A673 (cell line): ENCODE results near the gene ASB15. TPM values are rescaled to one million over a fixed set of nuclear protein-coding genes. Genes with fewer than 3 reads are reported as not detected.

Experiments used
- BruUV-seq: library from RNA; stranded (reverse); fragments of 400-500 nt; replicated peaks from 2 replicates; lab custom pipeline; 2021; lab: Mats Ljungman, UMichigan
- CTCF ChIA-PET: fragments of 300-600 bp; sonication (Branson Sonifier 250); formaldehyde crosslinking; loops from one replicate; lab custom pipeline; 2022; ENCODE audit warnings: antibody characterized with exemption; lab: Charles Lee
- POLR2A ChIA-PET: fragments of 300-600 bp; sonication (Branson Sonifier 250); formaldehyde crosslinking; loops from one replicate; lab custom pipeline; 2022; ENCODE audit warnings: antibody characterized with exemption; ENCODE audit not compliant: low non-redundant PET; lab: Charles Lee
- DNase-seq: peaks from one replicate; pipeline ENCODE4 v3.0.0-alpha.2; 2015; ENCODE audit warnings: low spot score
- H3K27ac ChIP-seq: fragments of 200-600 bp; sonication (generic); 2 replicates; pipeline ENCODE4 v1.5.1; 2016; ENCODE audit warnings: mixed run types, low read depth, mild to moderate bottlenecking, mixed read lengths, antibody characterized with exemption, low read length; ENCODE audit not compliant: poor library complexity, severe bottlenecking
- H3K27me3 ChIP-seq: fragments of 200-600 bp; sonication (generic); replicated peaks from 2 replicates; pipeline ENCODE4 v1.6.1; 2017; ENCODE audit warnings: mixed run types, low read depth, mild to moderate bottlenecking, mixed read lengths, antibody characterized with exemption, low read length; ENCODE audit not compliant: insufficient read depth, poor library complexity
- H3K36me3 ChIP-seq: fragments of 200-600 bp; sonication (generic); 2 replicates; pipeline ENCODE4 v1.6.1; 2016; ENCODE audit warnings: mixed run types, mild to moderate bottlenecking, mixed read lengths, antibody characterized with exemption, low read length; ENCODE audit not compliant: insufficient read depth, poor library complexity, severe bottlenecking
- H3K4me1 ChIP-seq: fragments of 200-600 bp; sonication (generic); 2 replicates; pipeline ENCODE4 v1.6.1; 2017; ENCODE audit warnings: mixed run types, mild to moderate bottlenecking, mixed read lengths, antibody characterized with exemption, low read length; ENCODE audit not compliant: insufficient read depth, poor library complexity, severe bottlenecking
- H3K4me3 ChIP-seq: fragments of 200-600 bp; sonication (generic); 2 replicates; pipeline ENCODE4 v1.5.1; 2016; ENCODE audit warnings: low read depth, mixed run types, mild to moderate bottlenecking, mixed read lengths, low read length; ENCODE audit not compliant: poor library complexity, severe bottlenecking
- H3K9me3 ChIP-seq: fragments of 200-600 bp; sonication (generic); 2 replicates; pipeline ENCODE4 v1.6.1; 2016; ENCODE audit warnings: mixed run types, low read depth, mild to moderate bottlenecking, mixed read lengths, antibody characterized with exemption, low read length; ENCODE audit not compliant: poor library complexity, severe bottlenecking
- EZH2 ChIP-seq: fragments of 200-600 bp; sonication (generic); IDR thresholded peaks from 2 replicates; pipeline ENCODE4 v1.6.1; 2017; ENCODE audit warnings: borderline replicate concordance, low read depth, mild to moderate bottlenecking, mixed read lengths, antibody characterized with exemption, low read length; ENCODE audit not compliant: poor library complexity, severe bottlenecking
- intact Hi-C: fragments of 100-400 bp; cut with micrococcal nuclease; formaldehyde crosslinking; loops from one replicate; pipeline ENCODE4 v1.10.0; 2022; ENCODE audit not compliant: unreplicated experiment
- total RNA-seq: library from RNA; stranded (reverse); gene quantifications from 2 replicates; pipeline ENCODE4 v1.2.3, GENCODE V29; 2021
- TF ChIP-seq, protein P1 (sequence below): fragments of 300-800, 200-600 bp; sonication (generic); conservative IDR thresholded peaks from 2 replicates; pipeline ENCODE4 v1.5.1; 2017; ENCODE audit warnings: low read depth, mild to moderate bottlenecking, antibody characterized with exemption, low read length, moderate library complexity, mixed read lengths

Gene ASB15
- total RNA-seq, 1 experiment from 2014 or later = not detected

DNA sequence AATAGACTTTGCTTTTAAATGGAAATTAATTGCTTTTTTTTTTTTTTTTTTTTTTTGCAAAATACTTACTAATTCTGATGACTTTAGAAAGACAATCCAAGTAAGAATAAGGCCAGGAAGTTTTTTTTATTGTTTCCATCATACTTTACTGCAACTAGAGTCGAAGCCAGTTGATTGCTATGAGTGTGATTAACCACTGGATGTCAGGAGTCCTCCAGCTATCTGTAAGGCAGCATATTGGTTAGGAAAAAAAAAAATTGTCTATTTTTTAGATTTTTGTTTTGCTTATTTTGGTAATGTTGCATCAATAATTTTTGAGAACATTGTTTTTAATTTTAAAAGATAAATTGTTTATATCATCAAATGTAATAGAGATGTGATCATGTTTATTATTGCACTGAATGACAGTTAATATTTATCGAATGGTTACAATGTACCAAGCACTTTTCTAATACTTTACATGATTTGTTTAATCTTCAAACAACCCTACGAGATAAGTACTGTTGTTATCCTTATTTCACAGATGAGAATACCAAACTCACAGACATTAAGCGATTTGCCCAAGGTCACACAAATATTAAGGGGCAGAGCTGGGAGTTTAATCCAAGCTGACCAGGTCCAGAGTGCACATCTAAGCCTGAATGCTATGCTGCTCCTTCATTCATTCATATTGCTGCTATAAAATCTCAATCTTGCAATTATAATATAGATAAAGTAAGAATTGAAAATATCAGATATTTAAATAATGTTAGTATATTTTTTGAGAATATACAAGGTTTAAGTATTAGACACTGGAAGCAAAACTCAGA is 34.1 kb downstream of the ASB15 start:
- Histone ChIP-seq H3K27me3 (no peaks in the 10 kb centered on the region), H3K36me3 (no peaks in the 10 kb centered on the region), H3K9me3 (no peaks in the 10 kb centered on the region), H3K27ac (no peak overlapping the region), H3K4me1 (no peaks in the 10 kb centered on the region), H3K4me3 (no peak overlapping the region)
- ChIA-PET CTCF (interaction anchor here (0.7 to 1.4 kb wide), 3 partner anchors 47 to 281 kb away, joined by 5 to 8 read pairs (median 8); no protein-coding TSS in a partner anchor), POLR2A (no interaction called here)
- DNase-seq = peak; percentile 54
- no TSS peak for BruUV-seq
- no peak for TF ChIP-seq EZH2
- TF ChIP-seq, protein P1, sequence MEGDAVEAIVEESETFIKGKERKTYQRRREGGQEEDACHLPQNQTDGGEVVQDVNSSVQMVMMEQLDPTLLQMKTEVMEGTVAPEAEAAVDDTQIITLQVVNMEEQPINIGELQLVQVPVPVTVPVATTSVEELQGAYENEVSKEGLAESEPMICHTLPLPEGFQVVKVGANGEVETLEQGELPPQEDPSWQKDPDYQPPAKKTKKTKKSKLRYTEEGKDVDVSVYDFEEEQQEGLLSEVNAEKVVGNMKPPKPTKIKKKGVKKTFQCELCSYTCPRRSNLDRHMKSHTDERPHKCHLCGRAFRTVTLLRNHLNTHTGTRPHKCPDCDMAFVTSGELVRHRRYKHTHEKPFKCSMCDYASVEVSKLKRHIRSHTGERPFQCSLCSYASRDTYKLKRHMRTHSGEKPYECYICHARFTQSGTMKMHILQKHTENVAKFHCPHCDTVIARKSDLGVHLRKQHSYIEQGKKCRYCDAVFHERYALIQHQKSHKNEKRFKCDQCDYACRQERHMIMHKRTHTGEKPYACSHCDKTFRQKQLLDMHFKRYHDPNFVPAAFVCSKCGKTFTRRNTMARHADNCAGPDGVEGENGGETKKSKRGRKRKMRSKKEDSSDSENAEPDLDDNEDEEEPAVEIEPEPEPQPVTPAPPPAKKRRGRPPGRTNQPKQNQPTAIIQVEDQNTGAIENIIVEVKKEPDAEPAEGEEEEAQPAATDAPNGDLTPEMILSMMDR = peak; percentile 76
- intact Hi-C loops = loop anchor here (1.0 to 5.0 kb wide), 3 partner anchors 66 to 229 kb away; no protein-coding TSS in a partner anchor

- Histone ChIP-seq H3K27me3 (no peaks in the 10 kb centered on the region), H3K27ac (no peak overlapping the region), H3K9me3 (no peaks in the 10 kb centered on the region), H3K36me3 (no peaks in the 10 kb centered on the region), H3K4me3 (no peak overlapping the region), H3K4me1 (no peaks in the 10 kb centered on the region)
- ChIA-PET CTCF (interaction anchor here (0.6 kb wide), 1 partner anchor 27 kb away, joined by 3 read pairs; no protein-coding TSS in a partner anchor), POLR2A (interaction anchor here (0.6 kb wide), 1 partner anchor 16 kb away, joined by 3 read pairs; no protein-coding TSS in a partner anchor)
- no TSS peak for BruUV-seq
- intact Hi-C loops = loop anchor here (2.0 to 5.0 kb wide), 2 partner anchors 160 to 228 kb away; no protein-coding TSS in a partner anchor
- DNase-seq = no peak
- TF ChIP-seq, protein P1 = no peak
- TF ChIP-seq EZH2 = no peak
Measured at GRCh38 chr7:123637203-123637602, 35.6 kb downstream of the ASB15 start.

- POLR2A ChIA-PET = no interaction called here
- Histone ChIP-seq H3K27ac (no peak overlapping the region), H3K27me3 (no peaks in the 10 kb centered on the region), H3K4me3 (no peak overlapping the region), H3K4me1 (peaks cover under 1% of the 10 kb centered on the region), H3K36me3 (no peaks in the 10 kb centered on the region), H3K9me3 (no peaks in the 10 kb centered on the region)
- BruUV-seq = no TSS peak
- CTCF ChIA-PET = no interaction called here
- intact Hi-C loops = loop anchor here (2.0 to 5.0 kb wide), 2 partner anchors 159 to 227 kb away; no protein-coding TSS in a partner anchor
- TF ChIP-seq, protein P1 = no peak
- no peak for TF ChIP-seq EZH2
- no peak for DNase-seq
Measured at GRCh38 chr7:123637878-123638277, 36.3 kb downstream of the ASB15 start.
